ENCODE data around the gene NFIA.

- TF ChIP-seq EZH2 (IDR thresholded peaks at IDR 0.05; ENCODE audit: low read length, missing control alignments) (no peak), CTCF (conservative IDR thresholded peaks at IDR 0.05 in 1 of 2, IDR thresholded peaks at IDR 0.05 in 1 of 2; ENCODE audit: low read depth in 1 of 2, low read length in 2 of 2) (no peak)
These were observed 170.8 kb downstream of the NFIA start for GRCh38 chr1:61253059-61253735.

All from fibroblast of lung (primary cell).